Measurements from ENCODE around the gene PEX7.
"Not testable (repeated sequence)": the region's sequence is repeated elsewhere in the genome, so short reads cannot be mapped to it uniquely, and the experiment has no call there.

PEX7 gene

DNA sequence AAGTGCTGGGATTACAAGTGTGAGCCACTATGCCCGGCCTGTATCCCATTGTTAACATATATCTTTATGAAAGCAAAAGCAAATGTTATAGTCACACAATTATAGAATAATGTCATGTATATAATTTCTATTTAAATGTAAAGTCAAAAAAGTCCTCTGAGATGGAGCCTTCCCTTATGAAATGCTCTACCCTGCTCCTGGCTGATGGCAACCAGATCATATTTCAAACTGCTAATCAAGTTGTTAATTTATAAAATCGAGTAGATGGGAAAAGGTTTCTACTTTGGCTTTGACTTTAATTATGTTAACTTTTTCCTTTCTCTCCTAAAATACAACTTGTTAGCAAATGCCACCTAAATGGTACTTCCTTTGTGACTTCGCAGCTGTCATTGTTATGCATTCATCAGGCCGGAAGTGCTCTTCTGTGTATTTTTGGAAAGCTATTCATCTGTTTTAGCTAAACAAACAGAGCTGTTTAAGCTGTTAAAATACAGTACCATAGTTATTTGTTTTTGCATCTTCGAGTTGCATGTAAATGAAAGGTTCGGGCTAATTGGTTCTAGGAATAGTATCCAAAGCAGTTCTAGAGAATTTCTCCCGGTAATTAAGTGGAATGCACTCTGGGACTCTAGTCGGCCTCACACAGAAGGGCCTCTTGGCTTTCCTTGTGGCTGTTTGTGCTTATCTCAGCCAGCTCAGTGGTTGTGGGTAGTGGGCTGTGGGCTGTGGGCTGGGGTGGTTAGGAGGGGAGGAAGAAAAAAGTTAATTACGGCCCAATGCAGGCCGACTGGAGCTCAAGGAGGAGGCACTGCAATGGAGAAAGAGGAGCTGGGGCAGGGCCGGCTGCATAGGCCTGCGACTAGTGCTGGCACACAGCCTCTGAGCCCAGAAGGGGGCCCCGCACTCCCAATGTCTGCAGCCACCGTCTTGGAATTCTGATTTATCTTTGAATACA lies 134.5 kb downstream of the PEX7 start:
- no peak for FAIRE-seq

DNA sequence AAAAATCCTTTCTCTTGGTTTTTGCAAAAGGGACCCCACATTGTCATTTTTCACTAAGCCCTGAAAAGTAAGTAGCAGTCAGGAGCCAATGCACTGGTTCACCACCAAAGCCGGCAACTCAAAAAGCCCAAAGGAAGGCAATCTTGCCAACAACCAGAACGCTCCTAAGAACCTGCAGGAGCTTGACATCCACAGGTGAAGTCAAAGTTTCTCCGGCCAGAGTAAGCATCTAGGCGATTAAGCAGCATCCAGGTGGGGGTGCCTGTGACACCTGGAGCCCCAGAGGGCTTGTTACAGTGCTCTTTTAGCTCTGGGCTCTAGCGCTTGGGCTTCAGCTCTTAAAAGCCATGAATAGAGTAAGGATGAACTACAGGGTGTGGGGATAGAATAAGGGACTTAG lies 135.8 kb downstream of the PEX7 start:
- FAIRE-seq = no peak

DNA sequence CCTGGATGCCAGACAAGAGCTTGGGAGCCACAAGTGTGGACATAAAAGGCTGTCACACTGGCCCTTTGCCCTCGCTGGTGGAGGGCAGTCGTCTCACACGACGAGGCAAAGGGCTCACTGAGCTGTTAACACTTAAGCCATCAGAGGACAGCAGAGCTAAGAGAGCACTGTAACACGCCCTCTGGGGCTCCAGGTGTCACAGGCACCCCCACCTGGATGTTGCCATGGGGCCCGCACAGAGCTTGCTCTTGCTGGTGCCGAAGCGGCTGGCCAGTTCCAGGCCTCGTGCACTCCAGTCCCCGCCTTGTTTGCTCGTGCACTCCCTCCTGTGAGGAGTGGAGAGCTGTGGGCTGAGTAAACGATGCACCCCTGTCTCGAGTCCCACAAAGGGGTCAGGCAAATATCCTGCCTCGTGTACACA lies 137.1 kb downstream of the PEX7 start:
- FAIRE-seq = no peak

DNA sequence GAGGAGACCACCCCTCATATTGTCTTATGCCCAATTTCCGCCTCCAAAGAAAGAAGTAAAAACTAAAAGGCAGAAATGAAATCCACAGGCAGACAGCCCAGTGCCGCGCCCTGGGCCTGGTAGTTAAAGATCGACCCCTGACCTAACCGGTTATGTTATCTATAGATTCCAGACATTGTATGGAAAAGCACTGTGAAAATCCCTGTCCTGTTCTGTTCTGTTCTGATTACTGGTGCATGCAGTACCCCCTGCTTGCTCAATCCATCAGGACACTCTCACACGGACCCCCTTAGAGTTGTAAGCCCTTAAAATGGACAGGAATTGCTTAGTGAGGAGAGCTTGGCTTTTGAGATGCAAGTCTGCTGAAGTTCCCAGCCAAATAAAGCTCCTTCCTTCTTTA lies 137.5 kb downstream of the PEX7 start:
- FAIRE-seq = not testable (repeated sequence)

DNA sequence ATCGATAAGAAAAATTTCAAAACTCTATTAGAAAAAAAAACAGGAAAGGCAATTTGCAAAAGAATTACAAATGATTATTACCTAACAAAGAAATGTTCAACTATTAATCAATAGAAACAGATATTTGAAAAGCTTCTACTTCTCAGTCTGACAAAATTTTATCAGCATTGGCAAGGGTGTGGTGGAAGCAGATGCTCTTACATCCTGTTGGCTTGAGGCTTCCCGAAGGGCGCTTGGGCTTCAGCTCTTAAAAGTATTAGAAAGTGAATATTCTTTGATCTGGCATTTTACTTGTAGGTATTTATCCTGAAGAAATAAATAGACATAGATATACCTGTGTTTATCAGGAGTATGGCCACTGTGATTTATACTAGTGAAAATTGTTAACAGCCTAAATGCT lies 138.4 kb downstream of the PEX7 start:
- FAIRE-seq = no peak

DNA sequence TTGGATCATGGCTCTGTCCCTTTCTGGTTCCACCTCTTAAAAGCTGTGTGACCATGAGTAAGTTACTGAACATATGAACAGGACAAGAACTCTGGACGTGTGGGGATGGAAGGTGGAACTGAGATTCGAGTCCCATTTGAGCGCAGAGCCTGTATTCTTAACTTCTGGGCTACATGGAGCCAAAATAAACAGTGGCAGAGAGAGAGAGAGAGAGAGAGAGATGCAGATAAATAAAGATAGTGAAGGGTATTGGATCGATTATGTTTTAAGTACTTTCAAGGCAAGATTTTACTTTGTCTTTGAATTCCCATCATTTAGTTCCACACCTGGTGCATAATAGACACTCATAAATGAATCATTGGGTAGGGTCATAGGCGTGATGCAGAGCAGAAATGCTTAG lies 139.5 kb downstream of the PEX7 start:
- FAIRE-seq = no peak

DNA sequence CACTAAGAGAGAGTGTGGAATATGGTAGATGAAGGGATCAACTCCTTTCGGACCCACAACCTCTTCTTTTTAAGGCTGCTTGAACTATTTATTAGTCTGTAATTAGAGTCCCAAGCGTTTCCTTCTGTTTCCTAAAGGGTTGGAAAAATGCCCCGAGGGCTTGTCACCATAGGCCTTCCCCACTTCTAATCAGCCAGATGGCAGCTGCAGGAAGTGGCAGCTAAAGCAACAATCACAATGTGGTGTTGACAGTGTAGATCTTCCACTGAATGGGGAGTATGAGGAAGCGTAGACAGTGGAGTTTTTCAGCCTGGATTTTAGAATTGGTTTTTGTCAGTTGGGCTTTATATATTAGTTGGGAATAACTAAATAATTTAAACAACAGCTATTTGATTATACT lies 140.3 kb downstream of the PEX7 start:
- FAIRE-seq = no peak

DNA sequence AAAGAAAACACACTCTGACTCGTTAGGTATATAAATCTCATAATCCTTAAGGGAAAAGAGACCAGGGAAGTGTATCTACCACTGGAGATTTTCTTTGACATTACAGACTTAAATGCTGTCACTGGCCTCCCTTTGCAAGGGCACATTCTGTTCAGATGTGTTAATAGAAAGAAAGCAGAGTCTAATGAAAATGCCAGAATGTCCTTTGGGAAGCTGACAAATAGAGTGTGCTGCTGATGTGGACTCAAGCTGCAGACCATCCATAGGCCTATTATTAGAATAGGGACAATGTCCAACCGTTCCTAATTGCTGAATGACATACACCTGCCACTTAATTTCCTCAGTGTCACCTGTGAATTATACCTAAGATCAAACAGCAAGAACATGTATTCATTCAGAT lies 140.9 kb downstream of the PEX7 start:
- FAIRE-seq = no peak
